Stimulated activated CD8-positive, alpha-beta memory T cell treated with anti-CD3 and anti-CD28 coated beads, Interleukin-15, amount 100 ng/mL, for 1 hour (primary cell): ENCODE data around the gene KLHL6.

Experiments used
- DNase-seq: peaks from one replicate; pipeline ENCODE4 v3.0.0-alpha.2; 2020; ENCODE audit warnings: low read depth

The KLHL6 gene

GRCh38 chr3:183563536-183563874 lies 8.0 kb upstream of the KLHL6 start:
- no peak for DNase-seq

- no peak for DNase-seq
Measured at GRCh38 chr3:183560607-183561006, 5.1 kb upstream of the KLHL6 start.

GRCh38 chr3:183558495-183558894 lies 3.0 kb upstream of the KLHL6 start:
- no peak for DNase-seq

GRCh38 chr3:183556722-183557121 lies 1.2 kb upstream of the KLHL6 start:
- no peak for DNase-seq

GRCh38 chr3:183554377-183554776 lies 1.1 kb downstream of the KLHL6 start:
- DNase-seq, result no peak

- DNase-seq, result no peak
Measured at GRCh38 chr3:183553334-183554026, 2.0 kb downstream of the KLHL6 start.

- no peak for DNase-seq
Measured at GRCh38 chr3:183551930-183552329, 3.6 kb downstream of the KLHL6 start.

GRCh38 chr3:183548262-183548769 lies 7.2 kb downstream of the KLHL6 start:
- no peak for DNase-seq

GRCh38 chr3:183546625-183547024 lies 8.9 kb downstream of the KLHL6 start:
- DNase-seq, result no peak

GRCh38 chr3:183545708-183546107 lies 9.8 kb downstream of the KLHL6 start:
- DNase-seq, result no peak

- DNase-seq, result no peak
Measured at GRCh38 chr3:183542355-183542754, 13.2 kb downstream of the KLHL6 start.

- DNase-seq, result no peak
Measured at GRCh38 chr3:183541738-183542137, 13.8 kb downstream of the KLHL6 start.

- no peak for DNase-seq
Measured at GRCh38 chr3:183541235-183541655, 14.3 kb downstream of the KLHL6 start.

GRCh38 chr3:183540501-183541234 lies 14.8 kb downstream of the KLHL6 start:
- DNase-seq, result no peak

- no peak for DNase-seq
Measured at GRCh38 chr3:183539811-183540210, 15.7 kb downstream of the KLHL6 start.

- no peak for DNase-seq
Measured at GRCh38 chr3:183538486-183538885, 17.0 kb downstream of the KLHL6 start.

GRCh38 chr3:183537295-183537730 lies 18.2 kb downstream of the KLHL6 start:
- no peak for DNase-seq

- DNase-seq, result no peak
Measured at GRCh38 chr3:183536238-183536880, 19.1 kb downstream of the KLHL6 start.

GRCh38 chr3:183534249-183534648 lies 21.3 kb downstream of the KLHL6 start:
- no peak for DNase-seq

GRCh38 chr3:183533412-183534132 lies 21.9 kb downstream of the KLHL6 start:
- no peak for DNase-seq

GRCh38 chr3:183532620-183533411 lies 22.7 kb downstream of the KLHL6 start:
- DNase-seq, result no peak

- no peak for DNase-seq
Measured at GRCh38 chr3:183529717-183530116, 25.8 kb downstream of the KLHL6 start.
